HepG2 (cell line): Measurements from ENCODE around the gene UBE3A. TPM values are rescaled to one million over a fixed set of nuclear protein-coding genes. Genes with fewer than 3 reads are reported as not detected.

Experiments
- ARID4A ChIP-seq: sonication (generic); formaldehyde crosslinking; IDR thresholded peaks from 2 replicates; pipeline ENCODE4 v1.5.0; 2020; ENCODE audit warnings: mild to moderate bottlenecking, missing genetic modification reagents, borderline replicate concordance
- CBFB ChIP-seq: sonication (generic); formaldehyde crosslinking; IDR thresholded peaks from 2 replicates; pipeline ENCODE4 v1.4.0; 2020; ENCODE audit warnings: missing genetic modification reagents
- CREB3 ChIP-seq: sonication (generic); formaldehyde crosslinking; IDR thresholded peaks from 2 replicates; pipeline ENCODE4 v1.5.0; 2020; ENCODE audit warnings: missing genetic modification reagents
- CSRNP1 ChIP-seq: sonication (generic); formaldehyde crosslinking; IDR thresholded peaks from 2 replicates; pipeline ENCODE4 v1.8.1; 2023; ENCODE audit warnings: mild to moderate bottlenecking, missing genetic modification reagents
- EP300 ChIP-seq, 3 experiments: sonication (generic) in 1 of 3; formaldehyde crosslinking in 1 of 3; IDR thresholded peaks; 2 replicates each; pipeline versions ENCODE4 v1.5.1 to v1.6.1; 2011 to 2020; ENCODE audit warnings: low read depth in 2 of 3, low read length in 2 of 3, borderline replicate concordance in 1 of 3, improper control_type of control experiment in 1 of 3, mild to moderate bottlenecking in 1 of 3, missing genetic modification reagents in 1 of 3, moderate library complexity in 1 of 3
- JUND ChIP-seq: sonication (generic); formaldehyde crosslinking; IDR thresholded peaks from 2 replicates; pipeline ENCODE4 v1.8.0; 2022; ENCODE audit warnings: mild to moderate bottlenecking, missing genetic modification reagents
- KLF9 ChIP-seq: IDR thresholded peaks from 2 replicates; pipeline ENCODE4 v1.6.1; 2016; ENCODE audit warnings: low read depth
- MED8 ChIP-seq: sonication (generic); formaldehyde crosslinking; IDR thresholded peaks from 2 replicates; pipeline ENCODE4 v1.8.1; 2023; ENCODE audit warnings: mild to moderate bottlenecking, missing genetic modification reagents; ENCODE audit not compliant: insufficient replicate concordance
- SALL1 ChIP-seq: sonication (generic); formaldehyde crosslinking; IDR thresholded peaks from 2 replicates; pipeline ENCODE4 v1.8.0; 2022; ENCODE audit warnings: mild to moderate bottlenecking, missing genetic modification reagents
- SUZ12 ChIP-seq: fragments of 150-350 bp; IDR thresholded peaks from 2 replicates; pipeline ENCODE4 v1.6.1; 2014; ENCODE audit warnings: low read depth, low read length
- TRIM24 ChIP-seq: sonication (generic); formaldehyde crosslinking; IDR thresholded peaks from 2 replicates; pipeline ENCODE4 v1.8.0; 2022; ENCODE audit warnings: mild to moderate bottlenecking, missing genetic modification reagents
- ZBTB38 ChIP-seq: sonication (generic); formaldehyde crosslinking; IDR thresholded peaks from 2 replicates; pipeline ENCODE4 v1.5.1; 2020; ENCODE audit warnings: mild to moderate bottlenecking, missing genetic modification reagents
- ZMYM2 ChIP-seq: sonication (generic); formaldehyde crosslinking; IDR thresholded peaks from 2 replicates; pipeline ENCODE4 v1.8.0; 2022; ENCODE audit warnings: mild to moderate bottlenecking, missing genetic modification reagents
- ZNF138 ChIP-seq: sonication (generic); formaldehyde crosslinking; IDR thresholded peaks from 2 replicates; pipeline ENCODE4 v1.5.0; 2020; ENCODE audit warnings: mild to moderate bottlenecking, low read depth, missing genetic modification reagents
- ZNF496 ChIP-seq: sonication (generic); formaldehyde crosslinking; IDR thresholded peaks from 2 replicates; pipeline ENCODE4 v1.8.1; 2023; ENCODE audit warnings: mild to moderate bottlenecking, moderate library complexity, missing genetic modification reagents; ENCODE audit not compliant: insufficient replicate concordance
- ZNF687 ChIP-seq: sonication (generic); formaldehyde crosslinking; IDR thresholded peaks from 2 replicates; pipeline ENCODE4 v1.5.1; 2020; ENCODE audit warnings: mild to moderate bottlenecking, missing genetic modification reagents, moderate library complexity
- ZNF746 ChIP-seq: sonication (generic); formaldehyde crosslinking; IDR thresholded peaks from 2 replicates; pipeline ENCODE4 v1.8.0; 2022; ENCODE audit warnings: mild to moderate bottlenecking, missing genetic modification reagents
- polyA plus RNA-seq, 8 experiments: library from polyadenylated mRNA; depleted of rRNA in 3 of 8; stranded (reverse) in 7 of 8; unstranded in 1 of 8; fragments of >200 nt; fragmentation: Illumina TruSeq in 4 of 8; extraction: Trizol in 4 of 8; gene quantifications; 2 replicates each; pipeline versions ENCODE4 v1.2.1 to v1.2.3, GENCODE V29; 2011 to 2016; ENCODE audit warnings: low read depth in 4 of 8, missing spikeins in 1 of 8, mixed read lengths in 1 of 8; ENCODE audit not compliant: insufficient read depth in 1 of 8
- total RNA-seq, 5 experiments: library from RNA; depleted of rRNA; stranded (reverse); fragments of >200 nt; fragmentation: Illumina TruSeq; extraction: Trizol; gene quantifications; 2 replicates each; pipeline ENCODE4 v1.2.3, GENCODE V29; 2016; ENCODE audit warnings: low read depth in 1 of 5

Gene UBE3A
- total and polyA plus RNA-seq, 2 of the 13 experiments (the other 11 are each of a cell fraction or from before 2014, with no cell fraction given) = 17.3 to 80.5 TPM

GRCh38 chr15:25437777-25438600, 835 bp downstream of the UBE3A start (continued):
- TF ChIP-seq CSRNP1 (CRISPR knock-in tag) (0 out of 2 replicates have a peak, but pooled peaks have one; percentile 9), ZNF746 (CRISPR knock-in tag) (0 out of 2 replicates have a peak, but pooled peaks have one; percentile 14), MED8 (no peak), JUND (no peak; the same call in 1 of the 2 replicates), EP300 (IDR thresholded peaks at IDR 0.05; ENCODE audit: low read depth in 2 of 2, low read length in 2 of 2) (no peak), EP300 (CRISPR knock-in tag; IDR thresholded peaks at IDR 0.05; ENCODE audit: borderline replicate concordance) (no peak), CREB3 (CRISPR knock-in tag) (no peak), ZNF687 (CRISPR knock-in tag) (peak; percentile 86), ZNF496 (CRISPR knock-in tag) (no peak), ZNF138 (CRISPR knock-in tag) (no peak), TRIM24 (CRISPR knock-in tag) (no peak), CBFB (CRISPR knock-in tag) (peak; percentile 8; the same call in 1 of the 2 replicates), ZBTB38 (CRISPR knock-in tag) (no peak), SALL1 (CRISPR knock-in tag) (peak; percentile 29), ARID4A (CRISPR knock-in tag) (peak; percentile 71; the same call in 1 of the 2 replicates), SUZ12 (no peak), KLF9 (no peak), ZMYM2 (CRISPR knock-in tag) (no peak)
